IMR-90 (cell line): ENCODE measurements around the gene DRAP1. TPM values are rescaled to one million over a fixed set of nuclear protein-coding genes. Genes with fewer than 3 reads are reported as not detected.

Source experiments
- ATAC-seq: fragments of 200-7000 bp; cut with Tn5 transposase; 2 replicates; pipeline ENCODE4 v1.9.1; 2020; ENCODE audit warnings: low read depth, mild to moderate bottlenecking, moderate library complexity
- BruUV-seq: library from RNA; stranded (reverse); fragments of 400-500 nt; replicated peaks from 2 replicates; lab custom pipeline; 2021; lab: Mats Ljungman, UMichigan
- CTCF ChIA-PET: fragments of 300-600 bp; formaldehyde crosslinking; extraction: SDS; loops from one replicate; lab custom pipeline; 2021; ENCODE audit warnings: antibody characterized with exemption; lab: Yijun Ruan, JAX
- POLR2A ChIA-PET: fragments of 300-600 bp; sonication (Branson Sonifier 250); formaldehyde crosslinking; loops from one replicate; lab custom pipeline; 2022; ENCODE audit warnings: antibody characterized with exemption; ENCODE audit not compliant: unreplicated experiment; lab: Charles Lee
- DNase-seq: peaks from one replicate; pipeline ENCODE4 v3.0.0; 2013
- H2AFZ ChIP-seq: replicated peaks from 2 replicates; pipeline ENCODE3; 2013; ENCODE audit warnings: low read length, mild to moderate bottlenecking; ENCODE audit not compliant: poor library complexity
- H2AK5ac ChIP-seq: 2 replicates; pipeline ENCODE4 v1.6.1; 2013; ENCODE audit warnings: low read depth, low read length, inconsistent platforms
- H2AK9ac ChIP-seq: replicated peaks from 2 replicates; pipeline ENCODE3; 2013; ENCODE audit warnings: mild to moderate bottlenecking, low read depth, low read length, moderate library complexity; ENCODE audit not compliant: poor library complexity
- H2BK120ac ChIP-seq: 2 replicates; pipeline ENCODE4 v1.6.1; 2013; ENCODE audit warnings: low read depth, low read length, inconsistent platforms
- H2BK15ac ChIP-seq: 3 replicates; pipeline ENCODE4 v1.6.1; 2013; ENCODE audit warnings: low read depth, low read length, inconsistent platforms
- H2BK20ac ChIP-seq: 2 replicates; pipeline ENCODE4 v1.6.1; 2013; ENCODE audit warnings: low read depth, mild to moderate bottlenecking, inconsistent platforms, low read length, moderate library complexity
- H2BK5ac ChIP-seq: 2 replicates; pipeline ENCODE4 v1.6.1; 2013; ENCODE audit warnings: mild to moderate bottlenecking, low read depth, low read length, inconsistent platforms; ENCODE audit not compliant: poor library complexity, severe bottlenecking
- H3K14ac ChIP-seq: replicated peaks from 2 replicates; pipeline ENCODE4 v1.6.1; 2013; ENCODE audit warnings: low read depth, low read length, inconsistent platforms
- H3K18ac ChIP-seq: 2 replicates; pipeline ENCODE4 v1.6.1; 2013; ENCODE audit warnings: low read depth, low read length, control low read depth
- H3K23ac ChIP-seq: 2 replicates; pipeline ENCODE4 v1.6.1; 2013; ENCODE audit warnings: low read depth, low read length, inconsistent platforms
- H3K27ac ChIP-seq: 2 replicates; pipeline ENCODE4 v1.5.1; 2013; ENCODE audit warnings: mild to moderate bottlenecking, control low read depth, low read length; ENCODE audit not compliant: insufficient read depth
- H3K27me3 ChIP-seq: 2 replicates; pipeline ENCODE4 v1.6.1; 2013; ENCODE audit warnings: low read length; ENCODE audit not compliant: control insufficient read depth, insufficient read depth
- H3K36me3 ChIP-seq: 2 replicates; pipeline ENCODE4 v1.6.1; 2013; ENCODE audit warnings: low read length, mixed read lengths; ENCODE audit not compliant: control insufficient read depth, insufficient read depth
- H3K4ac ChIP-seq: 2 replicates; pipeline ENCODE4 v1.6.1; 2013; ENCODE audit warnings: low read depth, low read length, inconsistent platforms
- H3K4me1 ChIP-seq: 2 replicates; pipeline ENCODE4 v1.6.1; 2013; ENCODE audit warnings: low read length, mixed read lengths; ENCODE audit not compliant: control insufficient read depth, insufficient read depth
- H3K4me2 ChIP-seq: 2 replicates; pipeline ENCODE4 v1.6.1; 2013; ENCODE audit warnings: low read depth, mild to moderate bottlenecking, control low read depth, low read length, moderate library complexity
- H3K4me3 ChIP-seq: 2 replicates; pipeline ENCODE4 v1.5.1; 2013; ENCODE audit warnings: low read depth, mild to moderate bottlenecking, control low read depth, low read length, moderate library complexity; ENCODE audit not compliant: insufficient read depth
- H3K56ac ChIP-seq: 2 replicates; pipeline ENCODE4 v1.6.1; 2013; ENCODE audit warnings: low read length, inconsistent platforms; ENCODE audit not compliant: insufficient read depth; ENCODE audit errors: extremely low read depth
- H3K79me1 ChIP-seq, 2 experiments: 2 replicates each; pipeline ENCODE4 v1.6.1; 2013; ENCODE audit warnings: low read length in 2 of 2, inconsistent platforms in 1 of 2, low read depth in 1 of 2
- H3K9ac ChIP-seq: 2 replicates; pipeline ENCODE4 v1.6.1; 2013; ENCODE audit warnings: low read depth, low read length, control low read depth
- H3K9me1 ChIP-seq: 2 replicates; pipeline ENCODE4 v1.6.1; 2013; ENCODE audit warnings: low read length, inconsistent platforms; ENCODE audit not compliant: insufficient read depth
- H3K9me3 ChIP-seq: 2 replicates; pipeline ENCODE4 v1.6.1; 2013; ENCODE audit warnings: low read length; ENCODE audit not compliant: control insufficient read depth, insufficient read depth
- H4K20me1 ChIP-seq: 2 replicates; pipeline ENCODE4 v1.6.1; 2013; ENCODE audit warnings: low read length, inconsistent platforms; ENCODE audit not compliant: insufficient read depth
- H4K5ac ChIP-seq: 2 replicates; pipeline ENCODE4 v1.6.1; 2013; ENCODE audit warnings: mild to moderate bottlenecking, low read depth, low read length, control low read depth
- H4K8ac ChIP-seq, 2 experiments: 2 replicates each; pipeline ENCODE4 v1.6.1; 2013; ENCODE audit warnings: low read depth in 2 of 2, low read length in 2 of 2, control low read depth in 1 of 2, inconsistent platforms in 1 of 2
- H4K91ac ChIP-seq: 2 replicates; pipeline ENCODE4 v1.6.1; 2013; ENCODE audit warnings: low read depth, low read length, inconsistent platforms; ENCODE audit not compliant: insufficient read depth
- MAZ ChIP-seq: IDR thresholded peaks from 2 replicates; pipeline ENCODE4 v1.6.1; 2012; ENCODE audit warnings: low read depth, mild to moderate bottlenecking, low read length, improper control_type of control experiment, moderate library complexity, borderline replicate concordance
- USF2 ChIP-seq: fragments of 150-350 bp; IDR thresholded peaks from 2 replicates; pipeline ENCODE4 v1.6.1; 2017; ENCODE audit warnings: mild to moderate bottlenecking, antibody characterized with exemption, low read length, low read depth
- WGBS, 2 experiments: methylation state at CpG; one replicate each; pipeline versions ENCODE4 v1.1.5 to v1.1.7; 2013; ENCODE audit warnings: missing lambda C conversion rate in 2 of 2; ENCODE audit not compliant: insufficient read length in 1 of 2; ENCODE audit errors: extremely low coverage in 2 of 2; 5-methylcytosine and 5-hydroxymethylcytosine counted together
- dilution Hi-C: fragments of 300-500 bp; cut with HindIII; formaldehyde crosslinking; loops from one replicate; pipeline ENCODE4 v1.14.3; 2018; ENCODE audit warnings: low sequenced_read_pairs; ENCODE audit not compliant: unreplicated experiment
- in situ Hi-C: fragments of 300-500 bp; cut with MboI; formaldehyde crosslinking; loops from 3 replicates; pipeline ENCODE4 v1.14.3; 2019; ENCODE audit warnings: low sequenced_read_pairs, inconsistent platforms, mixed read lengths
- intact Hi-C: fragments of 100-400 bp; cut with micrococcal nuclease; formaldehyde crosslinking; loops from 2 replicates; pipeline ENCODE4 v1.10.0; 2022
- polyA plus RNA-seq, 3 experiments: library from polyadenylated mRNA; depleted of rRNA; stranded (reverse); fragments of >200 nt; gene quantifications; 2 replicates each; pipeline ENCODE4 v1.2.3, GENCODE V29; 2012; ENCODE audit warnings: low replicate concordance in 1 of 3
- total RNA-seq: library from RNA; depleted of rRNA; stranded (reverse); fragments of >200 nt; gene quantifications from 2 replicates; pipeline ENCODE4 v1.2.3, GENCODE V29; 2012

DRAP1 gene
- total and polyA plus RNA-seq, 2 of the 4 experiments (the other 2 are of a cell fraction) = 237 to 344 TPM

GRCh38 chr11:65883786-65884715 lies 35.2 kb upstream of the DRAP1 start:
- Histone ChIP-seq H2BK5ac (no peak overlapping the region), H3K18ac (no peak overlapping the region), H3K9me3 (no peaks in the 10 kb centered on the region), H3K4me3 (no peak overlapping the region), H4K5ac (no peak overlapping the region), H4K20me1 (peaks cover 21% of the 10 kb centered on the region), H2BK20ac (no peak overlapping the region), H3K56ac (no peak overlapping the region), H3K4ac (peak overlapping the region; percentile 53; the same call in 1 of the 2 replicates), H3K9me1 (peaks cover 6% of the 10 kb centered on the region), H3K27me3 (no peaks in the 10 kb centered on the region), H2AFZ (peak overlapping the region; percentile 67), H4K8ac (no peak overlapping the region), H3K27ac (no peak overlapping the region; the same call in 1 of the 2 replicates), H2BK15ac (no peak overlapping the region), H4K91ac (no peak overlapping the region), H3K9ac (no peak overlapping the region), H2AK9ac (peak overlapping the region; percentile 95), H3K79me1 (peaks cover 9 to 52% of the 10 kb centered on the region in 2 experiments), H2BK120ac (no peak overlapping the region), H3K4me2 (no peak overlapping the region), H3K14ac (no peak overlapping the region), H3K23ac (no peak overlapping the region), H3K36me3 (peaks cover 40% of the 10 kb centered on the region), H3K4me1 (peaks cover 2% of the 10 kb centered on the region), H2AK5ac (0 out of 2 replicates have a peak overlapping the region, but pooled peaks have one; percentile 73)
- intact Hi-C loops (loop anchor here (1.0 kb wide), 1 partner anchor 105 kb away; no protein-coding TSS in a partner anchor), in situ Hi-C loops (loop anchor here (5.0 kb wide), 1 partner anchor 103 kb away; no protein-coding TSS in a partner anchor), dilution Hi-C loops (no loop called here)
- ATAC-seq = no peak
- whole genome bisulfite sequencing, 2 experiments = 88% methylated on average over 11 of the region's 28 CpGs; no CpG with 5 or more reads in 1 of the 2 experiments
- POLR2A ChIA-PET = no interaction called here
- CTCF ChIA-PET = interaction anchor here (0.6 to 1.5 kb wide), 11 partner anchors 11 to 651 kb away, joined by 3 to 14 read pairs (median 5); partner anchors contain the start of genes EFEMP2 and MUS81
- no peak for DNase-seq
- TF ChIP-seq USF2 = no peak
- no peak for TF ChIP-seq MAZ
- BruUV-seq = no TSS peak
